HG03159 (cell line): ENCODE data around the gene FAM241B.

Source experiments
- ATAC-seq: cut with Tn5 transposase; IDR thresholded peaks from one replicate; pipeline ENCODE4 v1.9.1; 2021; ENCODE audit warnings: mild to moderate bottlenecking, moderate library complexity; ENCODE audit not compliant: unreplicated experiment

FAM241B gene

DNA sequence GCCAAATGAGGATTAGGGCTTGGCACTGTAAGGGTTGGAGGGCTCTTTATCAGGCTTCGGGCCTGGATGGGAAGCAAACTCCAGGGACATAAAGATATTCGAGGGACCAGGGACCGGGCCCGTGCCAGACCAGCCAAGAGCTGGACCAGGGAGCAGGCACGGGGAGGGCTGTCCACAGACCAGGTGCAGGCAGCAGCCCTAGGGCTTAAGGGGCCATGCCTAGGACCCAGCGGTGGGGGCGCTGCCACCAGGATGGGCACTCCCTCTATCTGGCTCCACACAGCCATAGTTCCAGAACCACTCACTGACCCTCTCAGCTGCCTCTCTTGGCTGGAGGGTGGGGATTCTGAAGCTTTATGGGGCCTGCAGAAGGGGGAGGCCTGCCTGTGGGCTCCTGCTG is 32.9 kb downstream of the FAM241B start:
- no peak for ATAC-seq

- ATAC-seq = no peak
Measured at GRCh38 chr10:69663369-69663947, 33.4 kb downstream of the FAM241B start.

GRCh38 chr10:69665474-69666320 is 35.6 kb downstream of the FAM241B start:
- no peak for ATAC-seq

GRCh38 chr10:69666756-69667155 is 36.7 kb downstream of the FAM241B start:
- no peak for ATAC-seq

DNA sequence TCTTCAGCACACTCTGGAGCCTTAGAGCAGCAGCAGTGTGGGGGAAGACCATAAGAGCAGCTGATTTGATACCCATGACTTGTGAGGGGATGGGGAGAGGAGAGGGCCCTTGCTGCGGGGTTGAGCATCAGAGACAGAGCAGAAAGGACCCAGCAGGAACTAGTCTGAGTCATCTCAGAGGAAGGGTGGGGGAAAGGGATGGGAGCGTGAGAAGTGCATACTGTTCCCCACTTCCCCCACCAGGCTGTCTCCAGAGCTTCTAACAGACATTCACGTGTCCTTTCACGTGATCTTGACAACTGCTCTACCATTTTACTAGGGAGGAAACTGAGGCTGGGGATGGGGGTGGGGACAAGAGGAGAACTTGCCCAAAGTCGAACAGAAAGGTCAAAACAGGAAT is 38.7 kb downstream of the FAM241B start:
- no peak for ATAC-seq

DNA sequence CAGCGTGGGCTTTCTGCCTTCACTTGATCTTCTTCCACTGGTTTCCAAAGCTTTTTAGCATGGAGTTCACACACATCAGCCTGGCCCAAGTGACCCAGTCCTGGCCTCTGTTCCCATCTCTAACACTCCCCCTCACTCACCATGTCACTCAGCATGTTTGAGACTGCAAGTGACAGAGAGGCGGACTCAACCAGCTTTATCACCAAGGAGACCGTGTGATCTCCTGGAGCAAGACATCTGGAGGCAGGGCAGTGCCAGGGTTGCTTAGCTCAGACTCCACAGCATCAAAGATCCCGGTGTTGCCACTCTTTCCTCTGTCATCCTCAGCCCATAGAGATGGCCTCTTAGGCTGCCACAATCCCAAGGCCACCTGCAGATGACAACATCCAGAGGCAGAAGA is 39.4 kb downstream of the FAM241B start:
- ATAC-seq = no peak

GRCh38 chr10:69673521-69673920 is 43.5 kb downstream of the FAM241B start:
- no peak for ATAC-seq

- no peak for ATAC-seq
Measured at GRCh38 chr10:69674786-69675185, 44.7 kb downstream of the FAM241B start.

DNA sequence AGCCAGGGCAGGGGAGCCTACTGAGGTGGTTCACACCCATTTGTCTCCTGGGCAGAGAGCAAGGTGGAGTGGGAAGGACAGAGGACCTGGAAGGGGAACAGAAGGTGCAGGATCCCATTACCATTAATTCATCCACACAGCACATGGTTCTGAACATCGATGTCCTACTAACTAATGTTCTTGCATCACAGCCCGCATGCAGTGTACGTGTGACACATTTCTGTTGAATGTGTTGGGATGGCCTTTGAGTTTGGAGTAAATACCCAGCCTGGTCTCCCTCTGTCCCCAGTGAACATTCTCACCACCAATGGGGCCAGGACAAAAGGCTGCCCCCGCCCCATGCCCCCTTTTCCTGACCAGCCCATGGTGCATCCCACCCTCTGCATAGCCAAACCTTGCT is 46.3 kb downstream of the FAM241B start:
- no peak for ATAC-seq

DNA sequence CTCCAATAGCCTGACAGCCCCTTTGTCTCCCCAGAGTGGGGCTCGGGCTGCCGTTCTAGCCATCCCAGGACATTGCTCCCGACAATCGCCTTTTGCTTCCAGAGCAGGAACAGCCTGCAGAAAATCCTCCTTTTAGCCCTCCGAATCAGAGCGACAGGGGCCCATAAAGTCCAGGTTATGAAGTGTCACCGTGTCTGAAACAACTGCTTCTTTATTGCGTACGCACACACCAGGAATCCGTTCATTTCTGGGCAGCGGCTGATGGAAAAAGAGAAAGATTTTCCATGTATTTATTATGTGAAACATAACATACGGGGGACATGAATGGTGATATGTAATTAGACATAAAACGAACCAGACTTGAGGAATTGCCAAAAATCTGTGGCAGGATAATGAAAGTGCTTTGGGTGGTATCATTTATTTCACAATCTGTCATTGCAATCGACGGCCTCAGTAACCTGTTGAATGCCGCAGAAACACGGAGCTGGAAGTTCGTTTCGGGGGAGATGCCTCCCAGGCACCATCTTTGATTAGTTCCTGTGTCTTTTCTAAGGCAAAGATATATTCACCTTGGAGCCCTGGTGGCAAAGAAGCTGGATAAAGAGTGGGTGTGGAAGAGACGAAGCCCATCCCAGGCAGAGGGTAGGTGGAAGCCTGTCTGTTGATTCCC is 48.1 kb downstream of the FAM241B start:
- ATAC-seq = no peak

- no peak for ATAC-seq
Measured at GRCh38 chr10:69679736-69680135, 49.7 kb downstream of the FAM241B start.

GRCh38 chr10:69680610-69681009 is 50.6 kb downstream of the FAM241B start:
- no peak for ATAC-seq

GRCh38 chr10:69681436-69681835 is 51.4 kb downstream of the FAM241B start:
- no peak for ATAC-seq

DNA sequence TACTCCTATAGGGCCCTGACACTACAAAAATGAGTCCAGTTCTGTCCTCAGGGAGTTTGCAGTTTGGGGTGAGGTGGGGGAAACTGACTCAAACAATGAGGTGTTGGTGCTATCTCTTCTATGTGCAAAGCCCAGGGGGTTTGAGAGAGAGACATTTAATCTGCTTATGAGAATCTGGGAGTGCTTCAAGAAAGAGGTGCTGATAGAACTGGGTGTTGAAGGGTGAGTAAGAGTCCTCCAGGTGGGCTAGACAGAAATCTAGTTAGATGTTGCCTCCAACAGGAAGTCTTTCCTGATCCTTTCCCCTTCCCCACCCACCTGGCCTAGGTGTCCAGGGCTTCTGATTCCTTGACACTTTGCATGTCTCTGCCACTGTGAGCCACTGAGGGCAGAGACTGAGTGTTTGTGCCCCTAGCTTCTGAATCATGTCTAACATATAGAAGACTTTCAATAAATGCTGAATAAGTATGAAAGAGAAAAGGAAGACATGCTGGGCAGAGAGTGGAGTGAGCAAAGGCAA is 53.0 kb downstream of the FAM241B start:
- ATAC-seq = no peak
